ENCODE results near the gene SEL1L3. TPM values are rescaled to one million over a fixed set of nuclear protein-coding genes. Genes with fewer than 3 reads are reported as not detected.

SEL1L3 gene
- total RNA-seq, 2 donors from 2014 or later: 14.9 to 24.5 TPM

DNA sequence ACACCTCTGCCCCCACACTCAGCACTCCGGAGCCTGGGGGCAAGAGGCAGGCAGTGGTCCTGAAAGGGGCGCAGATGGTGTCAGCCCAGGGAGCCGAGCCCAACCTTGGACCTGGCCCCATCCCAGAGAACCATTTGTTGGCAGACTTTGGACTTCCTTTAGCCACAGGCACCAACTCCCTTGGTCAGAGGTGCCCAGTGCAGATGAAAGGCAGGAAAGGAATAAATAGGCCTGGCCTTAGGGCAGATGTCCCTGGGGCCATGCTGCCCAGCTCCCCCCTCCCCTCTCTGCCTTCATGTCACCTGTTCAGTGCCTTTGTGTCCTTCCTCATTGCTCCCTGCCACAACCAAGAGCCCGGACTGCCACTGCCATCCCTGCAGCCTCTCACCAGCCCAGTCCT is 52.8 kb downstream of the SEL1L3 start:
- Mint-ChIP-seq H3K36me3 (ENCODE audit: low read depth) (peaks cover 3% of the 10 kb centered on the region), H3K4me1 (peaks cover 24% of the 10 kb centered on the region), H3K4me3 (no peak overlapping the region), H3K27ac (no peak overlapping the region), H3K9me3 (no peaks in the 10 kb centered on the region), H3K27me3 (ENCODE audit: insufficient read depth) (peaks cover 73% of the 10 kb centered on the region)
- Histone ChIP-seq H3K4me1 (ENCODE audit: control insufficient read depth, insufficient read depth, low read length) (no peaks in the 10 kb centered on the region), H3K4me3 (ENCODE audit: low read length) (no peak overlapping the region), H3K9ac (ENCODE audit: extremely low read depth, low read length, poor library complexity, severe bottlenecking) (no peak overlapping the region), H3K27ac (ENCODE audit: low read depth, low read length) (no peak overlapping the region), H3K9me3 (ENCODE audit: control insufficient read depth, low read length) (peaks cover 3% of the 10 kb centered on the region), H3K27me3 (ENCODE audit: control insufficient read depth, insufficient read depth, low read length, poor library complexity, severe bottlenecking) (no peaks in the 10 kb centered on the region), H3K36me3 (ENCODE audit: control insufficient read depth, insufficient read depth, low read length) (no peaks in the 10 kb centered on the region)
- peak; percentile 35 for DNase-seq
- TF ChIP-seq, protein P1, sequence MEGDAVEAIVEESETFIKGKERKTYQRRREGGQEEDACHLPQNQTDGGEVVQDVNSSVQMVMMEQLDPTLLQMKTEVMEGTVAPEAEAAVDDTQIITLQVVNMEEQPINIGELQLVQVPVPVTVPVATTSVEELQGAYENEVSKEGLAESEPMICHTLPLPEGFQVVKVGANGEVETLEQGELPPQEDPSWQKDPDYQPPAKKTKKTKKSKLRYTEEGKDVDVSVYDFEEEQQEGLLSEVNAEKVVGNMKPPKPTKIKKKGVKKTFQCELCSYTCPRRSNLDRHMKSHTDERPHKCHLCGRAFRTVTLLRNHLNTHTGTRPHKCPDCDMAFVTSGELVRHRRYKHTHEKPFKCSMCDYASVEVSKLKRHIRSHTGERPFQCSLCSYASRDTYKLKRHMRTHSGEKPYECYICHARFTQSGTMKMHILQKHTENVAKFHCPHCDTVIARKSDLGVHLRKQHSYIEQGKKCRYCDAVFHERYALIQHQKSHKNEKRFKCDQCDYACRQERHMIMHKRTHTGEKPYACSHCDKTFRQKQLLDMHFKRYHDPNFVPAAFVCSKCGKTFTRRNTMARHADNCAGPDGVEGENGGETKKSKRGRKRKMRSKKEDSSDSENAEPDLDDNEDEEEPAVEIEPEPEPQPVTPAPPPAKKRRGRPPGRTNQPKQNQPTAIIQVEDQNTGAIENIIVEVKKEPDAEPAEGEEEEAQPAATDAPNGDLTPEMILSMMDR (conservative IDR thresholded peaks at IDR 0.05): no peak
- WGBS, 2 experiments (ENCODE audit: insufficient coverage in 1 of 2, insufficient read length in 1 of 2): 91 to 100% methylated on average over 2 to 4 of the region's 4 CpGs

GRCh38 chr4:25807102-25807728 is 55.6 kb downstream of the SEL1L3 start:
- Histone ChIP-seq H3K4me3 (ENCODE audit: low read length) (no peak overlapping the region), H3K9me3 (ENCODE audit: control insufficient read depth, low read length) (no peaks in the 10 kb centered on the region), H3K27ac (ENCODE audit: low read depth, low read length) (no peak overlapping the region), H3K27me3 (ENCODE audit: control insufficient read depth, insufficient read depth, low read length, poor library complexity, severe bottlenecking) (no peaks in the 10 kb centered on the region), H3K9ac (ENCODE audit: extremely low read depth, low read length, poor library complexity, severe bottlenecking) (no peak overlapping the region), H3K4me1 (ENCODE audit: control insufficient read depth, insufficient read depth, low read length) (no peaks in the 10 kb centered on the region), H3K36me3 (ENCODE audit: control insufficient read depth, insufficient read depth, low read length) (no peaks in the 10 kb centered on the region)
- WGBS, 2 experiments (ENCODE audit: insufficient coverage in 1 of 2, insufficient read length in 1 of 2): 62 to 68% methylated on average over 6 to 8 of the region's 8 CpGs
- H3K36me3 Mint-ChIP-seq (ENCODE audit: low read depth): no peaks in the 10 kb centered on the region
- H3K27me3 Mint-ChIP-seq (ENCODE audit: insufficient read depth): peaks cover 76% of the 10 kb centered on the region
- H3K27ac Mint-ChIP-seq: no peak overlapping the region
- H3K9me3 Mint-ChIP-seq: no peaks in the 10 kb centered on the region
- TF ChIP-seq, protein P1 (conservative IDR thresholded peaks at IDR 0.05): no peak
- H3K4me3 Mint-ChIP-seq: no peak overlapping the region
- peak; percentile 39 for DNase-seq
- peaks cover 19% of the 10 kb centered on the region for H3K4me1 Mint-ChIP-seq

DNA sequence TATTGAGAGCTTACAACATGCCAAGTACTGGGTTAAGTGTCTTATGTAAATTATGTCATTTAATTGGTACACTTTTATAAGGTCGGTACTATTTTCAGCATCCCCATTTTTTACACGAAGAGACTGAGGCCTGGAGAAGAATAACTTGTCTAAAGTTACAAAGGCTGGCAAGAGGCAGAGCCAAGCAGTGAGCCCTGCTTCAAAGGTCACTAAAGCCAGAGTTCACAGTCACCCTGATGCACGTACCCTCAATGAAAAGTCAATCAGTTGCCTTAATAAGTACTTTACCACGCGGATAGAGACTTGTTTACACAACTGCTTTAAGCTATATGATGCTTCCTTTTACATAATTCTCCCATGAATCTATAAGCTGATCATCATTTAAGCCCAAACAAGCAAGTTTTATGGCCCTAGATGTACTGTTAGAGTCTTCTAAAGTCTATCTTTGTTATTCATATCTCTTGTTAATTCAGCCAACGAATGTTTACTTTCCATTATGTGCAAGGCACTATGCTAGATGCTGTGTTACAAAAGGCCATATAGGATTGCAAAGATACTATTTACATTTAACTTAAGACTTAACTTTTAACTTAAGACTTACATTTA is 57.4 kb downstream of the SEL1L3 start:
- whole genome bisulfite sequencing, 2 experiments (ENCODE audit: insufficient coverage in 1 of 2, insufficient read length in 1 of 2): 77 to 82% methylated on average over 5 to 6 of the region's 6 CpGs
- Mint-ChIP-seq H3K36me3 (ENCODE audit: low read depth) (no peaks in the 10 kb centered on the region), H3K27me3 (ENCODE audit: insufficient read depth) (peaks cover 59% of the 10 kb centered on the region)

More for the DNA sequence above, 57.4 kb downstream of the SEL1L3 start:
- Mint-ChIP-seq H3K4me3 (no peak overlapping the region), H3K27ac (no peak overlapping the region), H3K9me3 (no peaks in the 10 kb centered on the region), H3K4me1 (peaks cover 7% of the 10 kb centered on the region)
- H3K4me3 ChIP-seq (ENCODE audit: low read length): no peak overlapping the region
- no peaks in the 10 kb centered on the region for H3K36me3 ChIP-seq (ENCODE audit: control insufficient read depth, insufficient read depth, low read length)
- no peaks in the 10 kb centered on the region for H3K27me3 ChIP-seq (ENCODE audit: control insufficient read depth, insufficient read depth, low read length, poor library complexity, severe bottlenecking)
- no peak overlapping the region for H3K9ac ChIP-seq (ENCODE audit: extremely low read depth, low read length, poor library complexity, severe bottlenecking)
- DNase-seq: no peak
- H3K4me1 ChIP-seq (ENCODE audit: control insufficient read depth, insufficient read depth, low read length): no peaks in the 10 kb centered on the region
- TF ChIP-seq, protein P1 (conservative IDR thresholded peaks at IDR 0.05): no peak
- no peaks in the 10 kb centered on the region for H3K9me3 ChIP-seq (ENCODE audit: control insufficient read depth, low read length)
- H3K27ac ChIP-seq (ENCODE audit: low read depth, low read length): no peak overlapping the region

Measured in endodermal cell (in vitro differentiated cells).